ENCODE results near the gene TBK1.

- TF ChIP-seq CTCF (IDR thresholded peaks at IDR 0.05; ENCODE audit: poor library complexity, severe bottlenecking) (no peak), RAD21 (conservative IDR thresholded peaks at IDR 0.05) (no peak), EP300 (conservative IDR thresholded peaks at IDR 0.05; ENCODE audit: poor library complexity, severe bottlenecking) (no peak), EZH2 (IDR thresholded peaks at IDR 0.05; ENCODE audit: borderline replicate concordance, insufficient read depth, low read length, poor library complexity, severe bottlenecking) (no peak)
Measured at GRCh38 chr12:64526859-64527258, 74.9 kb downstream of the TBK1 start.
